Ramos (cell line): ENCODE data around the gene PEX13.

ENCODE experiments used
- in situ Hi-C: fragments of 300-500 bp; cut with MboI; formaldehyde crosslinking; loops from one replicate; pipeline ENCODE4 v1.14.3; 2022; ENCODE audit warnings: low sequenced_read_pairs; ENCODE audit not compliant: unreplicated experiment

PEX13 gene

DNA sequence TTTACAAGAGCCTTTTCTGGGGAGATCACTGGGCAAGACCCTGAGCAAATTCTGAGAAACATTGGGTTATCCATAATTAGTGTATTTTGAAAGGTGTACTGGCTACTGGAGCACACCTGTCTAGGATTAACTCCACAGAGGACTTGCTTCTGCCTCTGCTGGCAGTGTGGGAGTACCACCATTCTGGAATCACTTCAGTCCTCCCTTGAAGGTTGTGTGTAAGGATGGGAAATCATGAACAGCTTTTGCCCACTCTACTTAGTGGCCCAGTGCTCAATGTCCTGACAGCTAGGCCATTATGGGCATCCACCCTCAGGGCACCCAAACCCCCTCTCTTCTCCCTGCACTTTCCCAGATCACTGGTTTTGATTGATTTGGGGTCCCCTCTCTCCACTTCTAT lies 40.0 kb downstream of the PEX13 start:
- in situ Hi-C loops = no loop called here

DNA sequence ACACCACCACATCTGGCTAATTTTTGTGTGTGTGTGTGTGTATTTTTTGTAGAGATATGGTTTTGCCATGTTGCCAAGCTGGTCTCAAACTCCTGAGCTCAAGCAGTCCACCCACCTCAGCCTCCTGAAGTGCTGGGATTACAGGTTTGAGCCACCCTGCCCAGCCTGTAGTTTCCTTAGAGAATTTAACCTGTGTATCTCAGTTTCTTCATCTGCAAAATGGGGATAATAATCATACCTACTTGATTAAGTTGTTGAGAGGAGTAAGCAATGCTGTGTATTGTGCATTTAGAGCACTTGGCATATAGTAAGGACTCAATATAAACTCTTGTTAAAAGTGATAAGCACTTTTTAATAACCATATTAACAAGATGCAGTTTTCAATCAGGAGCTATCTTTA lies 41.9 kb downstream of the PEX13 start:
- in situ Hi-C loops = no loop called here

DNA sequence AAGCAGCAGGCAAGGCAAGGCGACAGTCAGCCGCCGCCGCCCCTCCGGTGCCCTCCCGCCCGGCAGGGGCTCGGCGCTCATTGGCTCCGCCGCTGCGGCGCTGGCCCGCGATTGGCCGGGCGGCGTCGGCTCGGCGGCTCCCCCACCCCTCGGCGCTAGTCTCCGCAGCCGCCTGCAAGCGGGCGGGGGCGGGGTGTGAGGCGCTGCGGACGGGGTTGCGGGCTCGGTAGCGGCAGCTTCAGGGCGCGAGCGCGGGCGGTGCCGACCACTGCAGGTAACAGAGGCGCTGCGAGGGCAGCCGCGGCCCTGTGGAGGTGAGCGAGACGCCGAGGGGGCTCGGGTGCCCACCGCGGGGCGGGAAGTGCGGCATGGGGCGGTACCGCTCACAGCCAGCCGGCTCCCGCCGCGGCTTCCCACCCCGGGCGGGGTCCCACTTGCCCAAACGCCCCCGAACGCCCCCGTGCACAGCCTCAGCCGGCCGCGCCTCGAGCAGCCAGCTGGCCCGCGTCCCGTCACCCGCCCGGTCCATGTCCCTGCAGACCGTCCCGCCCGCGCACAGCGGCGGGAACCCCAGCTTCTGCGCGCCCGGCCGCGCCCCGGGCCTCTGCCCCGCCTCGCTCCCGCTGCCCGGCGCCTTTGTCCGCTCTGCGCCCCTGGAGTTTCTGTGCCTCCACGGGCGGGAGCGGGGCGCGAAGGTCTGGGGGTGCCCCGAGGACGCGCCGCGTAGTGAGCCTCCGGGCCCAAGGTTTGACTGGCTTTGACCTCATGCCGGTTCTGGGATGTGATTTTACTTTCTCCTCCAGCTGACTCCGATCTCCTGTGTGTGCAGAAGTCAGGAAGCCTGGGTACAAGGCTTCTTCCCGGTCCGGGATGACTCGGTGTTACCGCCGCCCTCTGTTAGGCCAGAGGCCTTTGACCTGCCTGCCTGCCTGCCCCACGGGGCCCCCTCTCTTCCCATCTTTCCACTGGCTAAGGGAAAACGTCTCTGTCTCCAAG lies 48.5 kb downstream of the PEX13 start, which contains the start of gene SANBR:
Gene SANBR (plus strand): TSS at position 158 of the 996 bp plus-strand sequence. CDS start 4,480 bp downstream, outside the sequence.
- in situ Hi-C loops = no loop called here

DNA sequence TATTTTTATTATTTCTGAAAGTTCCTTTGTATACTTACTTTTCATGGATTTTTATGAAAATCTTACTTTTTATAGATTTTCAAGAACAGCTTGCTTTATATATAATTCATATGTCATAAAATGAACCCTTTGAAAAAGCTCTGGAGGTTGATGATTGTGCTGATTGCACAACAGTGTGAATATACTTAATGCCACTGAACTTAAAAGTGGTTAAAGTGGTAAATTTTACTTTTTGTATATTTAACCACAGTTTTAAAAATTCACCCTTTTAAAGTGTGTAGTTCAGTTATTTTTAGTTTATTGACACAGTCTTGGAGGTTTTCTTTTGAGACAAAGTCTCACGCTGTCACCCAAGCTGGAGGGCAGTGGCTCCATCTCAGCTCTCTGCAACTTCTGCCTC lies 56.6 kb downstream of the PEX13 start:
- in situ Hi-C loops = no loop called here

DNA sequence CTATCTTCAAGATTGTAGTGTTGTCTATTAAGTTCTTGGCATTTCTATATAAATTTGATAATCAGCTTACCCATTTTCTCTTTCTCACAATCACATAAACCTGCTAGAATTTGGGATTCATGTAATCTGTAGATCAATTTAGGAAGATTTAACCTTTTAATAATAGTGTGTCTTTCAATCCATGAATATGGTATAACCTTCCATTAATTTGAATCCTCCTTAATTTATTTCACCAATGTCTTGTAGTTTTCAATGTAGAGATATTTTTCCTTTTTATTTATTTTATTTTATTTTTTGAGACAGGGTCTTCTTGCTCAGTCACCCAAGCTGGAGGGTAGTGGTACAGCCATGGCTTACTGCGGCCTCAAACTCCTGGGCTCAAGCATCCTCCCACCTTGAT lies 68.4 kb downstream of the PEX13 start:
- in situ Hi-C loops = no loop called here

DNA sequence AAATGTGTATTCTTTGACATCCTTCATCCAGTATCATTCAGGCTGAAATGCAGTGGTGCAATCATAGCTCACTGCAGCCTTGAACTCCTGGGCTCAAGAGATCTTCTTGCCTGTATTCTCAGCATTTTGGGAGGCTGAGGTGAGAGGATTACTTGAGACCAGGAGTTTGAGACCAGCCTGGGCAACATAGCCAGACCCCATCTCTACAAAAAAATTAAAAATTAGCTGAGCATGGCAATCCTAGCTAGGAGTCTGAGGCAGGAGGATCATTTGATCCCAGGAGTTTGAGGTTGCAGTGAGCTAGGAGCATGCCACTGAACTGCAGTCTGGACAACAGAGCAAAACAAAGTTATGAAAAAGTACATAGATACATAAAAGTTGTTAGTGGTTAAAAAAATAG lies 72.3 kb downstream of the PEX13 start:
- in situ Hi-C loops = no loop called here

DNA sequence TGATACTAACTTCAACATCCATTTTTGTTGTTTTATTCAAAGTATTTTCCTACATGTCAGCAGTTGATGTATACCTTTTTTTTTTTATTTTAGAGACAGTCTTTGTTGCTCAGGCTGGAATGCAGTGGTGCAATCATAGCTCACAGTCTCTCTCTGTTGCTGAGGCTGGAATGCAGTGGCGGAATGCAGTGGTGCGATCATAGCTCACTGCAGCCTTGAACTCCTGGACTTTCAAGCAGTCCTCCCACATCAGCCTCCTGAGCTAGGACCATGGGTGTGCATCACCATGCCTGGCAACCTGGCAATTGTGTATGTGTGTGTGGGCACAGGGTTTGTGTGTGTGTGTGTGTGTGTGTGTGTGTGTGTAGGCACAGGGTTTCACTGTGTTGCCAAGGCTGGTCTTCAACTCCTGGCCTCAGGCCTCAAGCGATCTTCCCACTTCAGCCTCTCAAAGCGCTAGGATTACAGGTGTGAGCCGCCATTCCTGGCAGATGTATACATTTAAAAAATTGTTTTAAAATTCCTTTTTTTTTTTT lies 72.9 kb downstream of the PEX13 start:
- in situ Hi-C loops = no loop called here

DNA sequence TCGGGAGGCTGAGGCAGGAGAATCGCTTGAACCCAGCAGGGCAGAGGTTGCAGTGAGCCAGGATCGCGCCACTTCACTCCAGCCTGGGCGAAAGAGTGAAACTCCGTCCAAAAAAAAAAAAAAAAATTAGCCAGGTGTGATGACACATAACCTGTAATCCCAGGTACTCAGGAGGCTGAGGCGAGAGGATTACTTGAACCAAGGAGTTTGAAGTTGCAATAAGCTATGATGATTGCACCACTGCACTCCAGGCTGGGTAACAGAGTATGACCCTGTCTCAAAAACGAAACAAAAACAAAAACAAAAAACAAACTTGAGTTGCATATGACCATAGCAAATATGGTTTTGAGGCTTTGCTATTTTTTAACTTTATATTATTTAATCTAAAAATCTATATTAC lies 74.0 kb downstream of the PEX13 start:
- in situ Hi-C loops = no loop called here

DNA sequence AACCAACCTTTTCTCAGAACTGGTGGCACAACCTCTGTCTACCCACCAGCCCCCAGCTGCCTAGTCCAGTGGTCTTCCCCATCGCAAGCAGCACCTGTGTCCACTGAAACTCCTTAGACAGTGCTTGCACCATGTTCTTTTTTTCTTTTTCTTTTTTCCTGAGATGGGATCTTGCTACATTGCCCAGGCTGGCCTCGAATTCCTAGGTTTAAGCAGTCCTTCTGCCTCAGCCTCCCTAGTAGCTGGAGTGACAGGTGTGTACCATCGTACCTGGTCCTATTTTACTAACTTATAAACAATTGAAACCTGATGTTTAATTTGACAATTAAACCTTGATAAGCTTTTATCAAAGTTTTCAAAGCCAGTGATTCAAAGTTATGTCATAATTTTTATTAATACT lies 78.9 kb downstream of the PEX13 start:
- in situ Hi-C loops = no loop called here

DNA sequence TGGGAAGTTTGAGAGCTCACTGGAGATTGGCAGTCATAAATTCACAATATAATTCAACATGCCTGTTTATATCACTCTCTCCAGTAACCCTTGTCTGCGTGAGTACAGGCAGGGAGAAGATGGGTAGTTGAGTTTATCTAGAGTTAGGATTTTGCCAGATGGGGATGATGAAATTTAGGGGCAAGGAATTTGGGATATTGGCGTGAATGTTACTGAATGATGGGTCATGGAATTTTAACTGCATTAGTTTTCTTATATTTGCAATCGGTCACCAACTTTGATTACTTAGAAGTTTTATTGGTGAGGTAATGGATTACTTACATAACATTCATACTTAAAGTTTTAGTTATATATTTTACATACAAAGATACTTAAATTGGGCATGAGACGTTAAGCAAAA lies 83.3 kb downstream of the PEX13 start:
- in situ Hi-C loops = no loop called here
